ENCODE data around the gene CENPP.

The CENPP gene

DNA sequence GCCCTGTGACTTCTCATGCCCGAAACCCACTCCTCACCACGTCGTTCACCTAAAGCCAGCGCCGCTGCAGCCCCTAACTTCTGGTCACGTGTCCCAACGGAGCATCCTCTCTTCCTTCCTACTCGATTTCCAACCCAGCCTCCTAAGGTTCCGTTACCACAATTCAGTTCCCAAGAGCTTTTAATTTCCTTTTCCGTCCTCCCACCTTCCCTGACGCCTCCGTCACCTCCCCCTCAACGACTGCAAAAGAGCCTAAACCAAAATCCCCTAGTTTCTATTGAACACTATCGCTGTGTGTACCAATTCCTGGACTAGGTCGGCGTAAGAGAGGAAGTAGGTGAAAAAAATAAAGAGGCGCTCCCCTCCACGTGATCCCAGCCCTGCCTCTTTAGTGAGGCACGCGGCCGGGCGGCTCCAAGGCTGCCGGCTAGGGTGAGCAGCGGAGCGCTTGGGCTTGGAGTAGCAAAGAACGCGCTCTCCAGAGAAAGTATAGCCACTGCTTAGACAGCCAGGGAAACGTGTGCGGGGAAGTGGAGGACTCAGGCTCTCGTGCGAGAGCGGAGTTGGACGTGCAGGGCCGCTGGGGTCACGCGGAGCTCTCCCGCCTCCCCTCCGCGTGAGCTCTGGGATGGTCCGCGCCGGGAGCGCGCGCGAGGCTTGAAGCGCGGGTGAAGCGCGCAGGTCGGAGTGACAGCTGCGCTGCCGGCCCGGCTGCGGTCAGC, at the start of gene CENPP, which contains the start of gene NOL8:
Gene CENPP, plus strand, starts transcription at position 685 of the 722 bp plus-strand sequence.
Gene NOL8, minus strand, starts transcription at position 82 of the 722 bp plus-strand sequence. CDS start 1,189 bp downstream, outside the sequence.
- H3K4me1 Mint-ChIP-seq (ENCODE audit: low read depth) = peaks cover 30% of the 10 kb centered on the region
- peaks cover 20% of the 10 kb centered on the region for H3K36me3 Mint-ChIP-seq (ENCODE audit: low read depth)
- H3K27ac Mint-ChIP-seq = peak within 1 kb of the TSS; percentile 99
- no peaks in the 10 kb centered on the region for H3K9me3 Mint-ChIP-seq
- peak within 1 kb of the TSS; percentile 99 for H3K4me3 Mint-ChIP-seq
- H3K27me3 Mint-ChIP-seq (ENCODE audit: low read depth) = no peaks in the 10 kb centered on the region
- DNase-seq (ENCODE audit: low spot score) = peak; percentile 85

DNA sequence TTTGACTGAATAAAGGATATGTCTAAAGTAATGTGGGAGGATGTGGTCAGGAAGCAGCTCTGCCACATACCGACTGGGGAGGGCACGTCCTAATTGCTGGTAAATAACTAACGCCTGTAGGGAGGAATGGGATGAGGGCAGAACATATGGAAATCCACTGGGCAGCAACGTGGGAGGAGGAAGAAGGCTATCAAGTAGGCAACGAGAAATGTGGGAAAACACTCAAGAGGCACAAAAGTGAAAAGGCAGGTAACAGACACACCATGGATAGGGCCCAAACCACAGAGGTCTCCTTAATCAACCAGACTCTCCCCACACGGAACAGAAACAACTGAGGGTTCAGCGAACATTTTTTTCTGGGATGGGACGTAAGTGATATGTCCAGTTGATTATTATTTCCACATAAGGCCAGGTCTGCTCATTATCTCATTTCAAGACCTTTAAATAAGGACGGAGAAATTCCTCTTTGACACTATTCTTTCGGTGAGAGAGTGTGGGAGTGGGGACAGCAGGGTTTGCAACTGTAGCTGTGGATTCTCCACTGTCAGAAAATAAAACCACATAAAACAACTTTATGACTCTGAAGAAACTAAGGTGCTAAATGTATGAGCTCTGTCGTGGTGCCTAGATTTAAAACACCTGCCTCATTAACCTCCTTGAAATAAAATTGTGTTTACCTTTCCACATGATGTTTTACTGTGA, 49.3 kb upstream of the CENPP start:
- Mint-ChIP-seq H3K4me3 (peak overlapping the region; percentile 58), H3K4me1 (ENCODE audit: low read depth) (peaks cover 27% of the 10 kb centered on the region), H3K36me3 (ENCODE audit: low read depth) (peaks cover 80% of the 10 kb centered on the region), H3K9me3 (no peaks in the 10 kb centered on the region), H3K27me3 (ENCODE audit: low read depth) (no peaks in the 10 kb centered on the region), H3K27ac (peak overlapping the region; percentile 80)
- no peak for DNase-seq (ENCODE audit: low spot score)

GRCh38 chr9:92278110-92278509, 47.6 kb upstream of the CENPP start:
- DNase-seq (ENCODE audit: low spot score) = no peak
- Mint-ChIP-seq H3K4me3 (no peak overlapping the region), H3K4me1 (ENCODE audit: low read depth) (peaks cover 29% of the 10 kb centered on the region), H3K27me3 (ENCODE audit: low read depth) (no peaks in the 10 kb centered on the region), H3K36me3 (ENCODE audit: low read depth) (peaks cover 77% of the 10 kb centered on the region), H3K27ac (peak overlapping the region; percentile 11), H3K9me3 (no peaks in the 10 kb centered on the region)

- Mint-ChIP-seq H3K27me3 (ENCODE audit: low read depth) (no peaks in the 10 kb centered on the region), H3K4me1 (ENCODE audit: low read depth) (peaks cover 30% of the 10 kb centered on the region), H3K9me3 (no peaks in the 10 kb centered on the region), H3K27ac (peak overlapping the region; percentile 75), H3K36me3 (ENCODE audit: low read depth) (peaks cover 69% of the 10 kb centered on the region), H3K4me3 (no peak overlapping the region)
- no peak for DNase-seq (ENCODE audit: low spot score)
Observed at GRCh38 chr9:92279302-92279701, 46.5 kb upstream of the CENPP start.

GRCh38 chr9:92289708-92290390, 35.9 kb upstream of the CENPP start:
- DNase-seq (ENCODE audit: low spot score) = no peak
- peaks cover 49% of the 10 kb centered on the region for H3K36me3 Mint-ChIP-seq (ENCODE audit: low read depth)
- H3K4me1 Mint-ChIP-seq (ENCODE audit: low read depth) = peaks cover 43% of the 10 kb centered on the region
- H3K27ac Mint-ChIP-seq = no peak overlapping the region
- no peak overlapping the region for H3K4me3 Mint-ChIP-seq
- H3K27me3 Mint-ChIP-seq (ENCODE audit: low read depth) = no peaks in the 10 kb centered on the region
- H3K9me3 Mint-ChIP-seq = no peaks in the 10 kb centered on the region

DNA sequence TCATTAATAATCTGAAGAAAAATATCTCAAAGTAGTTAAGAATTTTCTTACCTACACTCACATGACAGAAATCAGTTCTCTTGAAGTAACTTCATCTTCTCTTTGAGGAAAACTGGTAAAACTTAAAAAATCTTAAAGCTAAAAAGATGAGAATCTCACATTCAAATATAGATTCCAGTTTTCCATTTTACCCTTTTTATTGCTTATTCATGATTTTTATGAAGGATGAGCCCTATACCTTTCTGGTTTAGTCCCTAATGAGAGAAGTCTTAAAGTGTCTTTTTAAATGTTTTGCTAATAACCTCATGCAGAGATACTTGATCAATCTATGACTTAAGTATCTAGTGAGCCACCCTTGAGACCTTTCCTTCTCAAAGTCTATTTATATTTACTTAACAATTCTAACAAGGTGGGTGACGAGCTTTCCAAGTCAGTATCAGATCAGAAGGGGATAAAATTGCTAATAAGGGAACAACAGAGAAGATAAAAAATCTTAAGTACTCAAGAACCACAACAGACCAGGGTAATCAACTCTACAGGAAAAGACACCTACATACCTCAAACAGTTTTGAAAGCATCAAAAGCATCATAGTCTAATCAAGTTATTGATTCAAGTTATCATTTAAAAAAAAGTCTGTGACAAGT, 34.8 kb upstream of the CENPP start:
- Mint-ChIP-seq H3K9me3 (no peaks in the 10 kb centered on the region), H3K27ac (peak overlapping the region; percentile 77), H3K4me1 (ENCODE audit: low read depth) (peaks cover 50% of the 10 kb centered on the region), H3K36me3 (ENCODE audit: low read depth) (peaks cover 40% of the 10 kb centered on the region), H3K27me3 (ENCODE audit: low read depth) (no peaks in the 10 kb centered on the region), H3K4me3 (peak overlapping the region; percentile 93)
- no peak for DNase-seq (ENCODE audit: low spot score)

DNA sequence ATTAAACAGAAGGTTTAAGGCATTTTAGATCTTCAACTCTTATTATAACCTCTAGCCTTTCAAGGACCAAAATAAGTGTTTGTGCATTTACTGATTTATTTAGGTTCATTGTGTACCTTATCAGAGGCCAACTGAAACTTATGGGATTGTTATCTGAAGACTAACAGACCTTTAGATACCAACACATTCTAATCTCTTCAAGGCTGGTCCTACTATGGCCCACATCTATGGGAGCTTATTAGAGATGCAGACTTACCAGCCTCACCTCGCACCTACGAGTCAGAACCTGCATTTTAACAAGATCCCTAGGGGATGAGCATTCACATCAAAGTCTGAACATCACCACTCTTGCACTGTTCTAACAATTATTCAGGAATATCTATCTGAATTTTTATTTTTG, 34.2 kb upstream of the CENPP start:
- H3K27ac Mint-ChIP-seq = no peak overlapping the region
- H3K4me1 Mint-ChIP-seq (ENCODE audit: low read depth) = peaks cover 50% of the 10 kb centered on the region
- no peaks in the 10 kb centered on the region for H3K9me3 Mint-ChIP-seq
- H3K4me3 Mint-ChIP-seq = peak overlapping the region; percentile 93
- DNase-seq (ENCODE audit: low spot score) = no peak
- no peaks in the 10 kb centered on the region for H3K27me3 Mint-ChIP-seq (ENCODE audit: low read depth)
- peaks cover 44% of the 10 kb centered on the region for H3K36me3 Mint-ChIP-seq (ENCODE audit: low read depth)

DNA sequence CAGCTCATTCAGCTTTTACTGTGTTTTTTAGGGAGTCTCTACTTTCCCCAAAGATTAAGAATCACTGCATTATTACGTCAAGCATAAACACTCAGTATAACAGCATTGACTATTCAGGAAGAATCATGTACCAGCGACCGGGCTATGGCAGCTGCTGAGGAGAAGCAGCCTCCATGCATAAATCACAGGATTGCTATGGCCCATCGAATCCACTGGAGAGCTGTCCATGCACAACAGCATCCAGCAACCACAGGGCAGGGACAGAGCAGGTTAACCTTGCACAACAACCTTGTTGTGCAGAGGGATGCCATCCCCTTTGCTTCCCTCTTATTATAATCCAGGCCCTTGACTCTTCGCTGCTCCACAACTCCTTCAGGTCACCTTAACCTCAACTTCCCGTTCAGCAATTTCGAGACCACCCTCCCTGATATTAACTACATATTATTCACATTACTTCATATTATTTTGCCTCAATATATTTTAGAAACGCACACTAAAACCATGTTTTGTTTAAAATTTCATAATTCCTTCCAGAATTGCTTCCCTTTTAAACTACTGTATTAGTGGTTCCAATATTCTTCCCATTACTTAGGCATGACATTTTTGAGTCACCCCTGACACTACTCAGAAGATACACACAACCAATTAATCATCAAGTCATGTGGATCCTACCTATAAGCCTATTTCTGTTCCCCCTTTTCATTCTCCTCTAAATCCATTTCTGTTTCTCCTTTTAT, 33.2 kb upstream of the CENPP start:
- peak overlapping the region; percentile 98 for H3K27ac Mint-ChIP-seq
- H3K9me3 Mint-ChIP-seq = no peaks in the 10 kb centered on the region
- peak overlapping the region; percentile 93 for H3K4me3 Mint-ChIP-seq
- H3K27me3 Mint-ChIP-seq (ENCODE audit: low read depth) = no peaks in the 10 kb centered on the region
- no peak for DNase-seq (ENCODE audit: low spot score)
- H3K36me3 Mint-ChIP-seq (ENCODE audit: low read depth) = peaks cover 47% of the 10 kb centered on the region
- peaks cover 53% of the 10 kb centered on the region for H3K4me1 Mint-ChIP-seq (ENCODE audit: low read depth)

DNA sequence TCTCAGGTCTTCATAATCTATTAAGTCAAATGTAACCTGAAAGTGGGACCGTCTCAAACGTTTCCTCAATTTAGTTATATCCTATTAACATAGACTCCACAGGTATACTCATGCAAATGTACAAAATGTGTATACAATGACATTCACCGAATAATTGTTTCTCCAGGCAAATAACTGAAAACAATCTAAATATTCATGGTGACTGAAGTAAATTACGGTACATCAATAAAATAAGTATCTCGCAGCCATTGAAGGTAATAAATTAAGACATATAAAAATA, 32.7 kb upstream of the CENPP start:
- Mint-ChIP-seq H3K9me3 (no peaks in the 10 kb centered on the region), H3K4me1 (ENCODE audit: low read depth) (peaks cover 53% of the 10 kb centered on the region)

DNA sequence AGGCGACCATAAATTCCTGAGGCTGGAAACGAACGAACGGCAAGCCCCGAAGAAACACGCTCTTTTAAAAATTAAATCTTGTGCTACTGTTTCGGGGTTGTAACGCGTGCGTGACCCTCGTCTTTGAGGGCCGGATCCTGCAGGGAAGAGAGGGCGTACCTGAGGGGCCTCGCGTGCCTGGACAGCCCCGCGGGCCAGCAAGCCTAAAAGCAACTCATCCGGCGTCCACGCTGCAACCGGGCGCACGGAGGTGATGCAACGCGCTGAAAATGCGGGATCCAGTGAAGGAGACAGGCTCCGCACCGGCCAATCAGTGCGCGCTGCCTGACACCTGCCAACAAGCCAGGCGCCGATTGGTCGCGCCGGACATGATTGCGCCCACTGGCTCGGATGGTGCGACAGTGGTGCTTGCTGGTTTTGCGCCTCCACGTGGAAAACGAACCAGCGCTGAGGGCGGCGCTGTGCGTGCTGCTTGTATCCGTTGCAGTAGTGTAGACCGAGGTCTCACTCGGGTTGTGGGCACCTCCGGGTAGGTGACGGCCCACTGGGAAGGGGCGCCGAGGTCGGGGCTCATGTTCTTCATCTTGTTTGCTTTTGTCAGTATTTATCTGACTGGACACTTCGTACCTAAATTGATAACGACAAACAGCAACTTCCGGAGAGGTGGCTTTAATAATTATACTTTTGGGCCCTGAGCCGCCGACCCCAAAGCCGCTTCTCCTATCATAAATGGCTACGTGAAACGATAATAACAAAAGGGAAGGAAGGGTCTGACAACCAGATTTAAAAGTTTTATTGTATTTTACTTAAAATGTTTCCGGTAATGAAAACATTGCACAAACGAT, 32.1 kb upstream of the CENPP start, which contains the start of gene IARS1:
Gene IARS1, minus strand, starts transcription at position 246 of the 845 bp plus-strand sequence. CDS start 4,278 bp downstream, outside the sequence.
- Mint-ChIP-seq H3K4me3 (peak within 1 kb of the TSS; percentile 93), H3K27ac (peak within 1 kb of the TSS; percentile 98), H3K9me3 (no peaks in the 10 kb centered on the region), H3K4me1 (ENCODE audit: low read depth) (peaks cover 49% of the 10 kb centered on the region), H3K27me3 (ENCODE audit: low read depth) (no peaks in the 10 kb centered on the region), H3K36me3 (ENCODE audit: low read depth) (peaks cover 43% of the 10 kb centered on the region)
- DNase-seq (ENCODE audit: low spot score) = peak; percentile 100

More for the DNA sequence above, 32.7 kb upstream of the CENPP start:
- Mint-ChIP-seq H3K27ac (peak overlapping the region; percentile 98), H3K36me3 (ENCODE audit: low read depth) (peaks cover 46% of the 10 kb centered on the region), H3K4me3 (peak overlapping the region; percentile 93), H3K27me3 (ENCODE audit: low read depth) (no peaks in the 10 kb centered on the region)
- DNase-seq (ENCODE audit: low spot score) = no peak

GRCh38 chr9:92294297-92294676, 31.5 kb upstream of the CENPP start:
- DNase-seq (ENCODE audit: low spot score) = no peak
- H3K9me3 Mint-ChIP-seq = no peaks in the 10 kb centered on the region
- H3K27me3 Mint-ChIP-seq (ENCODE audit: low read depth) = no peaks in the 10 kb centered on the region
- H3K4me1 Mint-ChIP-seq (ENCODE audit: low read depth) = peaks cover 49% of the 10 kb centered on the region
- H3K36me3 Mint-ChIP-seq (ENCODE audit: low read depth) = peaks cover 48% of the 10 kb centered on the region
- peak overlapping the region; percentile 93 for H3K4me3 Mint-ChIP-seq
- H3K27ac Mint-ChIP-seq = peak overlapping the region; percentile 98

DNA sequence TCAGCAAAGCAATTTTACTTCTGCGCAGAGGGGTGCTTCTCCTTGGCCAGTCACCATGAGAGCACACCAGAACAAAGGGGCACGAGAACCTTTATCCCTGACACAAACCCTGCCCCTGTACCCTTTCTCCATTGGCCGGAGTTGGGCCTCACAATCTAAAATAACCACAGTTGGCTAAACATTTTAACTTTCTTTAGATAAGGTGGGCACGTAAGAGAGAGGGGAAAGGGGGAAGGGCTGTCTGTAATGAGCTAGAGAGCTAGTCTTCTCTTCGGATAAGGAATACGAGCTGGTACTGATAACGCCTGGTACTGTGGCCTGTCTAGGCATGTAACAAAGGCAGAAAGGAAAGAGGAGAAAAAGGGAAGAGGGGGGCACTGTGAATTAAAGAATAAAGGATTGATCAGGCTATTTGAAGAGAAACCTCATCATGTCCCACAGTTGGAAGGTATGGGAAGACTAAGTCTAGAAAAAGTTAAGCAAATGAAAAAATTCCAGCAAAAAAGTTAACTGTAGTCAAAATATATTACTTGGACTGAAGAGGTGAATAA, 30.4 kb upstream of the CENPP start:
- Mint-ChIP-seq H3K4me1 (ENCODE audit: low read depth) (peaks cover 42% of the 10 kb centered on the region), H3K36me3 (ENCODE audit: low read depth) (peaks cover 42% of the 10 kb centered on the region), H3K27ac (peak overlapping the region; percentile 29), H3K9me3 (no peaks in the 10 kb centered on the region), H3K4me3 (peak overlapping the region; percentile 5), H3K27me3 (ENCODE audit: low read depth) (no peaks in the 10 kb centered on the region)
- DNase-seq (ENCODE audit: low spot score) = no peak

All from T-helper 2 cell treated with Interferon-gamma antibody and Interleukin-4, amounts not matched to agents 5 μg/mL and 100 μg/mL, for 36 hours (primary cell).